ENCODE data around the gene ATP10B.
"Not testable (repeated sequence)": the region's sequence is repeated elsewhere in the genome, so short reads cannot be mapped to it uniquely, and the experiment has no call there.

Gene ATP10B, protein sequence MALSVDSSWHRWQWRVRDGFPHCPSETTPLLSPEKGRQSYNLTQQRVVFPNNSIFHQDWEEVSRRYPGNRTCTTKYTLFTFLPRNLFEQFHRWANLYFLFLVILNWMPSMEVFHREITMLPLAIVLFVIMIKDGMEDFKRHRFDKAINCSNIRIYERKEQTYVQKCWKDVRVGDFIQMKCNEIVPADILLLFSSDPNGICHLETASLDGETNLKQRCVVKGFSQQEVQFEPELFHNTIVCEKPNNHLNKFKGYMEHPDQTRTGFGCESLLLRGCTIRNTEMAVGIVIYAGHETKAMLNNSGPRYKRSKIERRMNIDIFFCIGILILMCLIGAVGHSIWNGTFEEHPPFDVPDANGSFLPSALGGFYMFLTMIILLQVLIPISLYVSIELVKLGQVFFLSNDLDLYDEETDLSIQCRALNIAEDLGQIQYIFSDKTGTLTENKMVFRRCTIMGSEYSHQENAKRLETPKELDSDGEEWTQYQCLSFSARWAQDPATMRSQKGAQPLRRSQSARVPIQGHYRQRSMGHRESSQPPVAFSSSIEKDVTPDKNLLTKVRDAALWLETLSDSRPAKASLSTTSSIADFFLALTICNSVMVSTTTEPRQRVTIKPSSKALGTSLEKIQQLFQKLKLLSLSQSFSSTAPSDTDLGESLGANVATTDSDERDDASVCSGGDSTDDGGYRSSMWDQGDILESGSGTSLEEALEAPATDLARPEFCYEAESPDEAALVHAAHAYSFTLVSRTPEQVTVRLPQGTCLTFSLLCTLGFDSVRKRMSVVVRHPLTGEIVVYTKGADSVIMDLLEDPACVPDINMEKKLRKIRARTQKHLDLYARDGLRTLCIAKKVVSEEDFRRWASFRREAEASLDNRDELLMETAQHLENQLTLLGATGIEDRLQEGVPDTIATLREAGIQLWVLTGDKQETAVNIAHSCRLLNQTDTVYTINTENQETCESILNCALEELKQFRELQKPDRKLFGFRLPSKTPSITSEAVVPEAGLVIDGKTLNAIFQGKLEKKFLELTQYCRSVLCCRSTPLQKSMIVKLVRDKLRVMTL (N-terminal part only)

DNA sequence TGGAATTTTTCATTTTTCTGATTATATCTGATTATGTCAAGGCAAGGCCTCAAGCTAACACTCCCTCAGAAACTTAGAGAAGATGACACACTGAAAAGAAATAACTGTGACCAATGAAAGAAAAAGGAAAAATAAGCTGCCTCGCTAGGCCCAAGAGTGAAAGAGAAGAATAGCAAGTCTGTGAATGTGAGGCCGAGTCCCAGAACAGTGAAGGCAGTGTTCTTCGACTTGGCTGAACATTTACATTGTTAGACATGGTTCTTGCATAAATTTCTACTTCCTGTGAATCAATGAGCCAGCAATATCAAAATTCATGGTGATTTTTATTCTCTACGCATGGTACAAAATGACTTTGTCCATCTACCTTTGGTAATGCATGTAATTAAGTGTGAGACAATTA is at the start of gene ATP10B:
Gene ATP10B, minus strand, starts transcription at position 163 of the 400 bp plus-strand sequence. CDS start 164,137 bp downstream, outside the sequence.
- no peak for DNase-seq

- DNase-seq = no peak
These were observed 49.6 kb upstream of the ATP10B start for GRCh38 chr5:160901656-160902055.

DNA sequence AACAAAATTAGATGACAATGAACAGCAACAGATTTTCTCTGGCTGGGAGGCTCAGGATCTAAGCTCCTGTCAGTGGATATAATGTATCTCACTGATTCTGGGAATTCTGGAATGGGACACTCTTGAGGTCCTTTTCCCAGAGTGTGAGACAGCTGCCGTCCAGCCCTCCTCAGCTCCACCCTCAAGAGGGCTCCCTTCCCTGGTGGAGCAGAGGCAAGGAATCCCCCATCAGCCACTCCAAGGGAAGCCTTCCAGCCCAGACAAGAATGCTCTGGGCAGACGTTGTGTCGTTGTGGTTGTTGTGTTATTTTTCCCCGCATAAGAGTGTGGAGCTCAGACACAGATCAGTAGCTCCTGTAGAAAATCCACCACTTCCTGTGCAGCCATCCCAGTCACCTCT is 47.7 kb upstream of the ATP10B start:
- DNase-seq = no peak

DNA sequence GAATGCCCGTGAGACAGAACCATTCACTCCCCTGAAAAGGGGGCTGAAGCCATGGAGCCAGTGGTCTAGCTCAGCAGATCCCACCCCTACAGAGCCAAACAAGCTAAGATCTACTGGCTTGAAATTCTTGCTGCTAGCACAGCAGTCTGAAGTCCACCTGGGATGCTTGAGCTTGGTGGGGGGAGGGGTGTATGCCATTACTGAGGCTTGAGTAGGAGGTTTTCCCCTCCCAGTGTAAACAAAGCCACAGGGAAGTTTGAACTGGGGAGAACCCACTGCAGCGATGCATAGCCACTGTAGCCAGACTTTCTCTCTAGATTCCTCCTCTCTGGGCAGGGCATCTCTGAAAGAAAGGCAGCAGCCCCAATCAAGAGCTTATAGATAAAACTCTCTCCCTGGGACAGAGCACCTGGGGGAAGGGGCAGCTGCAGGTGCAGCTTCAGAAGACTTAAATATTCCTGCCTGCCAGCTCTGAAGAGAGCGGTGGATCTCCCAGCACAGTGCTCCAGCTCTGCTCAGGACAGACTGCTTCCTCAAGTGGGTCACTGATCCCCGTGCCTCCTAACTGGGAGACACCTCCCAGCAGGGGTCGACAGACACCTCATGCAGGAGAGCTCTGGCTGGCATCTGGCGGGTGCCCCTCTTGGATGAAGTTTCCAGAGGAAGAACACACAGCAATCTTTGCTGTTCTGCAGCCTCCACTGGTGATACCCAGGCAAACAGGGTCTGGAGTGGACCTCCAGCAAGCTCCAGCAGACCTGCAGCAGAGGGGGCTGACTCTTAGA is 41.4 kb upstream of the ATP10B start:
- DNase-seq = not testable (repeated sequence)

DNA sequence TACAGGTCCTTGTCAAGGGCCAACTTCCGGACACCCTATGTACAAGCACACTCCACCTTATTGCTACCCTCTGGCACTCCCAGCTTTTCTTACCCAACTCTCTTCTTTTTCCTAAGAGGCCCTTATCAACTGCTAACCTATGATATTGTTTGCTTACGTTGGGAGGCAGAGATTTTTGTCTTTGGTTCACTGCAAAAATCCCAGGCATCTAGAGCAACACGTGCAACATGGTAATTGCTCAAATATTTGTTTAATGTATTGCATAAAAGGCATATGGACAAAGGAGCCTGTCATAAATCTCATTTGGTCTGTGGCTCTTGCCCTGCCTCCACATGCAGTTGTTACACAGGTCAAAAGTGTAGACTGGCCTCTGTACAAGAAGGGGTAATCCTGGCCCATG is 35.8 kb upstream of the ATP10B start:
- no peak for DNase-seq

- DNase-seq = not testable (repeated sequence)
These were observed 21.7 kb upstream of the ATP10B start for GRCh38 chr5:160873560-160874200.

DNA sequence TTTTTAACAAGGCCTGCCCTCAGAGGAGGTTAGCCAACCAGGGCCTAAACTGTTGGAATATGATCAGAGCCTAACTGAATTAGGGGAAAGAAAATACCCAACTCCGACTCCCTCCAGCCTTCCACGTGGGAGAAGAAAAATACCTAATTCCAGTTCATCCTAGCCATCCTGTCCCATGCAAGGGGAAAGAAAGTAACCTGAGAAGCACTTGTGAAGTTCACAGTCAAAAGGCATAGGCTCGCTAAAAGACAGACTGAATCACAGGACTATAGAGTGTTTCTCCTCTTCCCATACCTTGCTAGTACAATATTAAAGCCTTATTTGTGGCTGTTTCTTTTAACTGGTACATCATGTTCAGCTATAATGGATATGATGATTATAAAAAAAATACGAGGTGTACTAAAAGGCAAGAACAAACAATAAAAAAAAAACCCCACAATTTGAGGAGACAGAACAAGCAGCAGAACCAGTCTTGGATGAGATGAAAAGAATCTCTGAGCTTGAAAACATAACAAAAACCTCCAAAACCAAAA is 18.0 kb upstream of the ATP10B start:
- DNase-seq = no peak

- no peak for DNase-seq
These were observed 16.0 kb upstream of the ATP10B start for GRCh38 chr5:160867976-160868375.

DNA sequence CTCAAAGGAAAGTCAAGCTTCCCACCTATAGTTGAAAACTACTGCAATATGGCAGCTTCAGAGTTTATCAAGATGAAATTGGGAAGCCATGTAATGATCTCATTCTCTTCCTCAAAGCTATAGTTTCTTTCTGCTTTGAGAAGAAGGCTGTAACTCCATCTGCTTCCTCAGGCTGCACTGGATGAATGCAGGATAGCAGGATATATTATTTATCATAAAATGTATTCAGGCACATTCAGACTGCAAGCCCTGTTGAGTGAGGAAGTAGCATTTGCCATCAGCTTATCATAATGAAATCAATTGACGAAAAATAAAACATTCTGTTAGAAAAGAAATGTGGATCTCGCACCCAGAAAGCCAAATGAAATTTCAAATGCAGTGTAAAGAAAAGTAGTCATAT is 560 bp downstream of the ATP10B start:
- no peak for DNase-seq

DNA sequence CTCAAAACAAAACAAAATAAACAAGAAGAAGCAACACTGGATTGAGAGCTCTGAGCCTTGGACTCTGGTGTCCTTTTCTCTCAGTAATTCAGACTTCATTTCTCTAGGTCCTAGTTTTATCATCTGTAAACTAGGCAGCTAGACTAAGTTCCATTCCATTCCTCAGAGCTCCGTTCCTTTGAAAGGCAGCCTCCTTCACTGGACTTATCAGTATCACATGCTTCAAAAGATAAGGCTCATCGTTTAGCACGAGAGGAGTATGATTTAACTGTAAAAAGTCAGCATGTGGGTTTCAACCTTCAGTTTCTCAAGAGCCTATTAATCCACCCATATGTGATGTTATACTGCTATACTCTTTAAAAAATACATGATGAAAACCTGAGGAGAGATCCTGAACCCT is 1.6 kb downstream of the ATP10B start:
- DNase-seq = no peak

GRCh38 chr5:160847526-160848085 is 4.4 kb downstream of the ATP10B start:
- DNase-seq = no peak

GRCh38 chr5:160846642-160847041 is 5.4 kb downstream of the ATP10B start:
- no peak for DNase-seq

DNA sequence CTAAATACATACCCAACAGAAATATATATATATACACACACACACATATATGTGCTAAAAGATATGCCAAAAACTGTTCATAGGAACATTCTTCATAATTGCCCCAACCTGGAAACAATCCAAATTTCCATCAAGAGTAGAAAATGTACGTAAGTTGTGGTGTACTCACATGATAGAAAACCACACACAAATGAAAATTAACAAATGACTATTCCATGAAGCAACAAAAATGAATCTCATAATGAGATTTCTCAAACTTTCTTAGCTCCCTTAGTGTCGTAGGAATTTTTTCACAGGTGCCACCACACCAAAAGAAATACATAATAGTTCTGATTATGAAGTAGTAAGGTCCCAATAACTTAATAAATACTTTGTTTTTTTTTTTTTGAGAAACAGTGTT is 7.8 kb downstream of the ATP10B start:
- no peak for DNase-seq

DNA sequence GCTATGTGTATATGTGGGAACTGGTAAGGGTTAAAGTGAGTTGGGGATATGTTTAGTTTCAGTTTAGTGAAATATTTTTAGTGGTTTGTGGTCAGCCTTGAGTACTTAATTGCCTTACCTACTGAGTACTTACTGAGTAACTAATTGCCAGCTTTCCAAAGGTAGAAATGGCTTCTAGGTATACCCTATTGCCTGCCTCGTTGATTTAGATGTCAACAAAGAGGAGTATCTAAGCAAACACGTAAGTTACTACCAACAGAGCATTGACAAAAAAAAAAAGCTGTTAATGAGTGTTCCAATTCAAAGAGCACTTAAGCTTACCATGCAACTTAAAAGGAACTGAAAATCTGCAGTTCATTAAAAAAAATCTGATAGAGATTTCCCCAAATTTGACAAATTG is 8.8 kb downstream of the ATP10B start:
- no peak for DNase-seq

GRCh38 chr5:160837749-160838593 is 14.0 kb downstream of the ATP10B start:
- no peak for DNase-seq

- DNase-seq = no peak
These were observed 14.8 kb downstream of the ATP10B start for GRCh38 chr5:160837211-160837610.

DNA sequence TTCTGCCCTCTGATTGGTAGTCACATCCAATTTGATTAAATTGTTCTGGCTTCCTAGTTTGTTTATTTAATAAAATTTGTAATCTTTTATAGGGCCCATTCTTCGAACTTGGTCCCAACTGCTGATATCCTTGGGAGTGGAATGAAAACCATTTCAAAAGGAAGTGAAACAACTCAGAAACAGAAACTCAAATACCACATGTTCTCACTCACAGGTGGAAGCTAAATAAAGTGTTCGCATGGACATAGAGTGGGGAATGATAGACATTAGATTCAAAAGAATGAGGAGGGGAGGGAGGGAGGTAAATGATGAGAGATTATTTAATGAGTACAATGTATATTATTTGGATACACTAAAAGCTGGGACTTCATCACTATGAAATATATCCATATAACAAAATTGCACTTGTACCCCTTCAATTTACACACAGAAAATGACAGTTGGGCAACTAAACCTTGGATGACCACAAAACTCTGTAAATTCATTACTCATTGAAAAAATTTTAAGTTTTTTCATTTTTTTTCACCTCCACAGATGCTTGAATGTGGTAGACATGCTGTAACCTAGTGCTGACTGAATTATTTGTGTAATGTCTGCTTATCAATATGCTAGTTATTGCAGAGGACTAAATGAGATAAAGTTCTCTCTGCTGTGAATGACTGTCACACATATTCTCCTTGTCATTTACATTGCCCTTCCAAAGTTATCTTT is 16.0 kb downstream of the ATP10B start:
- DNase-seq = no peak

DNA sequence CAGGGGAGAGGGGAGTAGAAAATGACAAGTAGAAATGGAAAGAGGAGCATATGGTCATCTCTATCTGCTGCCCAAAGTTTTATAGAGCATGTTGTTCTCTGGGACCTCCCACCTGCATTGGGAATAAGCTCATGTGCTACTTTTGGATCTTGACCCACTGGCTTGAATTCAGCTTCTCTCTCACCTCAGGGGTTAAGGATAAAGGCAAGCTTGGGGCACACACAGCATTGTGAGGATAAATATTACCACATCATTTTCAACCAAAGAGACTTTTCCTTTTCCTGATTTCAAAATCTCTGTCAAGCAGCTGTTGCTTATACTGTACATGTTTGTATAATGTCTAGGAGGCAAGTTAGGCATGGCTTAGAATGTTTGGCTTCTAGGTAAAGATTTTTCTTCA is 16.6 kb downstream of the ATP10B start:
- no peak for DNase-seq

GRCh38 chr5:160833806-160834205 is 18.2 kb downstream of the ATP10B start:
- no peak for DNase-seq

GRCh38 chr5:160831801-160832200 is 20.2 kb downstream of the ATP10B start:
- no peak for DNase-seq
